ENCODE results near the gene ORAI3. TPM values are rescaled to one million over a fixed set of nuclear protein-coding genes. Genes with fewer than 3 reads are reported as not detected.

Gene ORAI3
- total and polyA plus RNA-seq, 2 of the 13 experiments (the other 11 are each of a cell fraction or from before 2014, with no cell fraction given): 11.4 to 32.0 TPM

DNA sequence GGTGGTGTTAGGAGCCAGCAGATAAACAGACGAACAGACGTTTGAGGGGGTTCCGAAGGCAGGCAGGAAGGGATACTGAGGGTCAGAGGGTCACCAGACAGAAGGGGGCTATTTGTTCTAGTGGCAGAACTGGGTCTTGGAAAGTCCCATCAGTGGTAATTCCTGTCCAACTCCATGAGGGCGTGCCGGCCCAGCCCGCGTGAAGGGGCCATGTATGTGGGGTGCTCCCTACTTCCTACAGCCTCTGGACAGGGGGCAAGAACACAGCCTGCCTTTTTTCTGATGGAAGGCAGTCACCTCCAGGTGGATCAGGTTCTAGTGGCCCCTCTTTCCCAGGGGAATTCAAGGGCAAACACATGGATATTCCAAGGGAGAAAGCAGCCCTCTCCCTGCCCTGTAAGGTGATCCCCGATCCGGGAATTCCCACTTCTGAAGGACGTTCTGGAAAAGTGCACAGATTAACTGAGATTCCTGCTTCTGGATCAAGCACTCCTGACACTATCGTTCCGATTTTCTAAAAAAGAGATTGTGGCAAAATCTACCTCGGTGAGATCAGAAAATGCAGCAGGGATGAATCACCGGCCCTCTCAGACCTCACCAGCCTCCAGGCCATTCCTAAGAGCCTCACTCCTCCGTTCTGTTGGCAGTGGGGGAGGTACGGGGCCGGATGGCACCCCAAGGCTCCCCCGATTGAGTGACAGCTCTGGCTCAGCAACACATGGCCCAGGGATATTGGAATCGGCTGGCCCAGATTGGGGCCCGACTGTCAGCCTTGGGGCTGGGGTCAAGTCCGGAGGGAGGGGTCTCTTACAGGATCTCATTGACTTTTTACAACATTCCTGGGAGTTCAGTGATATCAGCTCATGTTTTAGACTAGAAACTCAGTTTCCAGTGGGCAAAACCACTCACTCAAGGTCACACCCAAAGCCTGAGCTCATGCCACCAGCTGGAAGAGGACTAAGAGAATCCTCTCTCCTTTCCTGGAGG is 49.1 kb downstream of the ORAI3 start (continued):
- no peak for TF ChIP-seq ELF4 (CRISPR knock-in tag; IDR thresholded peaks at IDR 0.05; ENCODE audit: borderline replicate concordance)
- TF ChIP-seq MEIS1 (CRISPR knock-in tag; IDR thresholded peaks at IDR 0.05; ENCODE audit: borderline replicate concordance): peak; percentile 15
- TF ChIP-seq ZNF333 (CRISPR knock-in tag; IDR thresholded peaks at IDR 0.05; ENCODE audit: borderline replicate concordance): peak; percentile 27; the same call in 1 of the 2 replicates
- TF ChIP-seq, protein P1, sequence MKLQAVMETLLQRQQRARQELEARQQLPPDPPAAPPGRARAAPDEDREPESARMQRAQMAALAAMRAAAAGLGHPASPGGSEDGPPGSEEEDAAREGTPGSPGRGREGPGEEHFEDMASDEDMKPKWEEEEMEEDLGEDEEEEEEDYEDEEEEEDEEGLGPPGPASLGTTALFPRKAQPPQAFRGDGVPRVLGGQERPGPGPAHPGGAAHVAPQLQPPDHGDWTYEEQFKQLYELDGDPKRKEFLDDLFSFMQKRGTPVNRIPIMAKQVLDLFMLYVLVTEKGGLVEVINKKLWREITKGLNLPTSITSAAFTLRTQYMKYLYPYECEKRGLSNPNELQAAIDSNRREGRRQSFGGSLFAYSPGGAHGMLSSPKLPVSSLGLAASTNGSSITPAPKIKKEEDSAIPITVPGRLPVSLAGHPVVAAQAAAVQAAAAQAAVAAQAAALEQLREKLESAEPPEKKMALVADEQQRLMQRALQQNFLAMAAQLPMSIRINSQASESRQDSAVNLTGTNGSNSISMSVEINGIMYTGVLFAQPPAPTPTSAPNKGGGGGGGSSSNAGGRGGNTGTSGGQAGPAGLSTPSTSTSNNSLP (IDR thresholded peaks at IDR 0.05; ENCODE audit: low read depth, low read length): no peak
- TF ChIP-seq TEAD3 (CRISPR knock-in tag; optimal IDR thresholded peaks at IDR 0.05; ENCODE audit: borderline replicate concordance): peak; percentile 46
- 0 out of 2 replicates have a peak, but pooled peaks have one; percentile 22 for TF ChIP-seq MTA1 (CRISPR knock-in tag; IDR thresholded peaks at IDR 0.05; ENCODE audit: borderline replicate concordance)
- TF ChIP-seq, protein P2, sequence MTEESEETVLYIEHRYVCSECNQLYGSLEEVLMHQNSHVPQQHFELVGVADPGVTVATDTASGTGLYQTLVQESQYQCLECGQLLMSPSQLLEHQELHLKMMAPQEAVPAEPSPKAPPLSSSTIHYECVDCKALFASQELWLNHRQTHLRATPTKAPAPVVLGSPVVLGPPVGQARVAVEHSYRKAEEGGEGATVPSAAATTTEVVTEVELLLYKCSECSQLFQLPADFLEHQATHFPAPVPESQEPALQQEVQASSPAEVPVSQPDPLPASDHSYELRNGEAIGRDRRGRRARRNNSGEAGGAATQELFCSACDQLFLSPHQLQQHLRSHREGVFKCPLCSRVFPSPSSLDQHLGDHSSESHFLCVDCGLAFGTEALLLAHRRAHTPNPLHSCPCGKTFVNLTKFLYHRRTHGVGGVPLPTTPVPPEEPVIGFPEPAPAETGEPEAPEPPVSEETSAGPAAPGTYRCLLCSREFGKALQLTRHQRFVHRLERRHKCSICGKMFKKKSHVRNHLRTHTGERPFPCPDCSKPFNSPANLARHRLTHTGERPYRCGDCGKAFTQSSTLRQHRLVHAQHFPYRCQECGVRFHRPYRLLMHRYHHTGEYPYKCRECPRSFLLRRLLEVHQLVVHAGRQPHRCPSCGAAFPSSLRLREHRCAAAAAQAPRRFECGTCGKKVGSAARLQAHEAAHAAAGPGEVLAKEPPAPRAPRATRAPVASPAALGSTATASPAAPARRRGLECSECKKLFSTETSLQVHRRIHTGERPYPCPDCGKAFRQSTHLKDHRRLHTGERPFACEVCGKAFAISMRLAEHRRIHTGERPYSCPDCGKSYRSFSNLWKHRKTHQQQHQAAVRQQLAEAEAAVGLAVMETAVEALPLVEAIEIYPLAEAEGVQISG (CRISPR knock-in tag; IDR thresholded peaks at IDR 0.05): 0 out of 2 replicates have a peak, but pooled peaks have one; percentile 33
- peak; percentile 26; the same call in 1 of the 2 replicates for TF ChIP-seq ZNF124 (CRISPR knock-in tag; IDR thresholded peaks at IDR 0.05)
- TF ChIP-seq, protein P3, sequence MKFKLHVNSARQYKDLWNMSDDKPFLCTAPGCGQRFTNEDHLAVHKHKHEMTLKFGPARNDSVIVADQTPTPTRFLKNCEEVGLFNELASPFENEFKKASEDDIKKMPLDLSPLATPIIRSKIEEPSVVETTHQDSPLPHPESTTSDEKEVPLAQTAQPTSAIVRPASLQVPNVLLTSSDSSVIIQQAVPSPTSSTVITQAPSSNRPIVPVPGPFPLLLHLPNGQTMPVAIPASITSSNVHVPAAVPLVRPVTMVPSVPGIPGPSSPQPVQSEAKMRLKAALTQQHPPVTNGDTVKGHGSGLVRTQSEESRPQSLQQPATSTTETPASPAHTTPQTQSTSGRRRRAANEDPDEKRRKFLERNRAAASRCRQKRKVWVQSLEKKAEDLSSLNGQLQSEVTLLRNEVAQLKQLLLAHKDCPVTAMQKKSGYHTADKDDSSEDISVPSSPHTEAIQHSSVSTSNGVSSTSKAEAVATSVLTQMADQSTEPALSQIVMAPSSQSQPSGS (CRISPR knock-in tag; IDR thresholded peaks at IDR 0.05): peak; percentile 8; the same call in 1 of the 2 replicates
- no peak for TF ChIP-seq KDM5A (IDR thresholded peaks at IDR 0.05; ENCODE audit: borderline replicate concordance, low read length)
- TF ChIP-seq SMAD9 (CRISPR knock-in tag; IDR thresholded peaks at IDR 0.05): 0 out of 2 replicates have a peak, but pooled peaks have one; percentile 46
- TF ChIP-seq, protein P4, sequence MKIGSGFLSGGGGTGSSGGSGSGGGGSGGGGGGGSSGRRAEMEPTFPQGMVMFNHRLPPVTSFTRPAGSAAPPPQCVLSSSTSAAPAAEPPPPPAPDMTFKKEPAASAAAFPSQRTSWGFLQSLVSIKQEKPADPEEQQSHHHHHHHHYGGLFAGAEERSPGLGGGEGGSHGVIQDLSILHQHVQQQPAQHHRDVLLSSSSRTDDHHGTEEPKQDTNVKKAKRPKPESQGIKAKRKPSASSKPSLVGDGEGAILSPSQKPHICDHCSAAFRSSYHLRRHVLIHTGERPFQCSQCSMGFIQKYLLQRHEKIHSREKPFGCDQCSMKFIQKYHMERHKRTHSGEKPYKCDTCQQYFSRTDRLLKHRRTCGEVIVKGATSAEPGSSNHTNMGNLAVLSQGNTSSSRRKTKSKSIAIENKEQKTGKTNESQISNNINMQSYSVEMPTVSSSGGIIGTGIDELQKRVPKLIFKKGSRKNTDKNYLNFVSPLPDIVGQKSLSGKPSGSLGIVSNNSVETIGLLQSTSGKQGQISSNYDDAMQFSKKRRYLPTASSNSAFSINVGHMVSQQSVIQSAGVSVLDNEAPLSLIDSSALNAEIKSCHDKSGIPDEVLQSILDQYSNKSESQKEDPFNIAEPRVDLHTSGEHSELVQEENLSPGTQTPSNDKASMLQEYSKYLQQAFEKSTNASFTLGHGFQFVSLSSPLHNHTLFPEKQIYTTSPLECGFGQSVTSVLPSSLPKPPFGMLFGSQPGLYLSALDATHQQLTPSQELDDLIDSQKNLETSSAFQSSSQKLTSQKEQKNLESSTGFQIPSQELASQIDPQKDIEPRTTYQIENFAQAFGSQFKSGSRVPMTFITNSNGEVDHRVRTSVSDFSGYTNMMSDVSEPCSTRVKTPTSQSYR (CRISPR knock-in tag; IDR thresholded peaks at IDR 0.05; ENCODE audit: borderline replicate concordance): peak; percentile 39
- TF ChIP-seq ZSCAN31 (CRISPR knock-in tag; IDR thresholded peaks at IDR 0.05; ENCODE audit: low read depth): peak; percentile 12; the same call in 1 of the 2 replicates
